HFFc6 (cell line): ENCODE measurements around the gene HABP4. TPM values are rescaled to one million over a fixed set of nuclear protein-coding genes. Genes with fewer than 3 reads are reported as not detected.

Experiments
- DNase-seq: peaks from one replicate; pipeline ENCODE4 v3.0.0-alpha.2; 2018
- H3K27ac Mint-ChIP-seq: 2 replicates; pipeline ENCODE4 v1.8.0; 2020; ENCODE audit warnings: mild to moderate bottlenecking, mixed read lengths
- H3K27me3 Mint-ChIP-seq: 2 replicates; pipeline ENCODE4 v1.8.0; 2021; ENCODE audit warnings: mild to moderate bottlenecking, moderate library complexity, mixed read lengths; ENCODE audit not compliant: insufficient read depth
- H3K36me3 Mint-ChIP-seq: 2 replicates; pipeline ENCODE4 v1.8.0; 2021; ENCODE audit warnings: low read depth, mixed read lengths
- H3K4me1 Mint-ChIP-seq: 2 replicates; pipeline ENCODE4 v1.8.0; 2020; ENCODE audit warnings: low read depth, mixed read lengths
- H3K4me3 Mint-ChIP-seq: 2 replicates; pipeline ENCODE4 v1.8.0; 2020; ENCODE audit warnings: mild to moderate bottlenecking, moderate library complexity, mixed read lengths
- H3K9me3 Mint-ChIP-seq: 2 replicates; pipeline ENCODE4 v1.8.0; 2020; ENCODE audit warnings: mild to moderate bottlenecking, mixed read lengths
- total RNA-seq, 6 experiments: library from RNA; stranded (reverse); fragmentation: NEBNext Ultra II Directional; extraction: Animal tissue kit (Norgen Biotek cat#: 25700); gene quantifications; 2 replicates in 1 of 6; 3 replicates in 5 of 6; pipeline ENCODE4 v1.2.3, GENCODE V29; 2021
- TF ChIP-seq, protein P1 (sequence below): fragments of 200-600 bp; sonication (generic); IDR thresholded peaks from 2 replicates; pipeline ENCODE4 v1.5.0; 2021; ENCODE audit warnings: antibody characterized with exemption, mild to moderate bottlenecking

Gene HABP4
- total RNA-seq, 6 experiments from 2014 or later = 20.1 to 26.6 (median 24.9) TPM

GRCh38 chr9:96418920-96419690, 30.9 kb upstream of the HABP4 start:
- no peaks in the 10 kb centered on the region for H3K9me3 Mint-ChIP-seq
- peaks cover 2% of the 10 kb centered on the region for H3K27me3 Mint-ChIP-seq
- DNase-seq = peak; percentile 33
- TF ChIP-seq, protein P1, sequence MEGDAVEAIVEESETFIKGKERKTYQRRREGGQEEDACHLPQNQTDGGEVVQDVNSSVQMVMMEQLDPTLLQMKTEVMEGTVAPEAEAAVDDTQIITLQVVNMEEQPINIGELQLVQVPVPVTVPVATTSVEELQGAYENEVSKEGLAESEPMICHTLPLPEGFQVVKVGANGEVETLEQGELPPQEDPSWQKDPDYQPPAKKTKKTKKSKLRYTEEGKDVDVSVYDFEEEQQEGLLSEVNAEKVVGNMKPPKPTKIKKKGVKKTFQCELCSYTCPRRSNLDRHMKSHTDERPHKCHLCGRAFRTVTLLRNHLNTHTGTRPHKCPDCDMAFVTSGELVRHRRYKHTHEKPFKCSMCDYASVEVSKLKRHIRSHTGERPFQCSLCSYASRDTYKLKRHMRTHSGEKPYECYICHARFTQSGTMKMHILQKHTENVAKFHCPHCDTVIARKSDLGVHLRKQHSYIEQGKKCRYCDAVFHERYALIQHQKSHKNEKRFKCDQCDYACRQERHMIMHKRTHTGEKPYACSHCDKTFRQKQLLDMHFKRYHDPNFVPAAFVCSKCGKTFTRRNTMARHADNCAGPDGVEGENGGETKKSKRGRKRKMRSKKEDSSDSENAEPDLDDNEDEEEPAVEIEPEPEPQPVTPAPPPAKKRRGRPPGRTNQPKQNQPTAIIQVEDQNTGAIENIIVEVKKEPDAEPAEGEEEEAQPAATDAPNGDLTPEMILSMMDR = no peak
- H3K27ac Mint-ChIP-seq = peak overlapping the region; percentile 97
- H3K4me1 Mint-ChIP-seq = peaks cover 31% of the 10 kb centered on the region
- H3K4me3 Mint-ChIP-seq = peak overlapping the region; percentile 90
- H3K36me3 Mint-ChIP-seq = no peaks in the 10 kb centered on the region

DNA sequence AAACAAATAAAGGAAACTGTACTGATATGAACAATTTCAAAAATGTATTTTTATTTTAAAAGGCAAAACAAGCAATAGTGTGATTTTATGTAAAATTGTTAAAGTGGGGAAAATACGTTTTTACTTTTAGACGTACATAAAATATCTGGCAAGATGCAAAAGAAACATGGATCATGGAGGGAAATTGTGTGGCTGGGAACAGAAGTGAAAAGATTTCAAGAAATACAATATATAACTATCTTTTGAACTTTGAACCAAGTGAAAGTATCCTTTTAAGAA, 30.3 kb upstream of the HABP4 start:
- Mint-ChIP-seq H3K27me3 (peaks cover 2% of the 10 kb centered on the region), H3K4me1 (peaks cover 31% of the 10 kb centered on the region)

GRCh38 chr9:96420468-96421219, 29.3 kb upstream of the HABP4 start:
- TF ChIP-seq, protein P1 = no peak
- peaks cover 2% of the 10 kb centered on the region for H3K27me3 Mint-ChIP-seq
- DNase-seq = peak; percentile 97
- H3K27ac Mint-ChIP-seq = peak overlapping the region; percentile 97
- no peaks in the 10 kb centered on the region for H3K36me3 Mint-ChIP-seq
- peaks cover 31% of the 10 kb centered on the region for H3K4me1 Mint-ChIP-seq
- no peaks in the 10 kb centered on the region for H3K9me3 Mint-ChIP-seq
- peak overlapping the region; percentile 90 for H3K4me3 Mint-ChIP-seq

More for the DNA sequence above, 30.3 kb upstream of the HABP4 start:
- Mint-ChIP-seq H3K27ac (peak overlapping the region; percentile 97), H3K9me3 (no peaks in the 10 kb centered on the region), H3K4me3 (peak overlapping the region; percentile 90), H3K36me3 (no peaks in the 10 kb centered on the region)
- no peak for DNase-seq
- TF ChIP-seq, protein P1 = no peak

GRCh38 chr9:96423322-96423984, 26.5 kb upstream of the HABP4 start:
- no peaks in the 10 kb centered on the region for H3K36me3 Mint-ChIP-seq
- H3K27ac Mint-ChIP-seq = no peak overlapping the region
- DNase-seq = no peak
- no peak overlapping the region for H3K4me3 Mint-ChIP-seq
- H3K9me3 Mint-ChIP-seq = no peaks in the 10 kb centered on the region
- TF ChIP-seq, protein P1 = no peak
- peaks cover 23% of the 10 kb centered on the region for H3K4me1 Mint-ChIP-seq
- no peaks in the 10 kb centered on the region; the same call in 1 of the 2 replicates for H3K27me3 Mint-ChIP-seq

- Mint-ChIP-seq H3K36me3 (no peaks in the 10 kb centered on the region), H3K27me3 (no peaks in the 10 kb centered on the region; the same call in 1 of the 2 replicates), H3K4me1 (peaks cover 23% of the 10 kb centered on the region), H3K9me3 (no peaks in the 10 kb centered on the region), H3K4me3 (no peak overlapping the region), H3K27ac (no peak overlapping the region)
- no peak for DNase-seq
- TF ChIP-seq, protein P1 = no peak
Observed at GRCh38 chr9:96423985-96424336, 26.0 kb upstream of the HABP4 start.
